Astrocyte (in vitro differentiated cells and primary cell): ENCODE results near the gene SART3.

Source experiments
- EZH2 ChIP-seq: IDR thresholded peaks from 2 replicates; pipeline ENCODE4 v1.6.1; 2012; ENCODE audit warnings: mild to moderate bottlenecking, low read length, inconsistent platforms; ENCODE audit not compliant: insufficient read depth
- TF ChIP-seq, protein P1 (sequence below): IDR thresholded peaks from 2 replicates; pipeline ENCODE4 v1.5.1; 2011; ENCODE audit warnings: low read depth, mild to moderate bottlenecking, inconsistent platforms, low read length, moderate library complexity; ENCODE audit not compliant: insufficient read depth

- TF ChIP-seq, protein P1, sequence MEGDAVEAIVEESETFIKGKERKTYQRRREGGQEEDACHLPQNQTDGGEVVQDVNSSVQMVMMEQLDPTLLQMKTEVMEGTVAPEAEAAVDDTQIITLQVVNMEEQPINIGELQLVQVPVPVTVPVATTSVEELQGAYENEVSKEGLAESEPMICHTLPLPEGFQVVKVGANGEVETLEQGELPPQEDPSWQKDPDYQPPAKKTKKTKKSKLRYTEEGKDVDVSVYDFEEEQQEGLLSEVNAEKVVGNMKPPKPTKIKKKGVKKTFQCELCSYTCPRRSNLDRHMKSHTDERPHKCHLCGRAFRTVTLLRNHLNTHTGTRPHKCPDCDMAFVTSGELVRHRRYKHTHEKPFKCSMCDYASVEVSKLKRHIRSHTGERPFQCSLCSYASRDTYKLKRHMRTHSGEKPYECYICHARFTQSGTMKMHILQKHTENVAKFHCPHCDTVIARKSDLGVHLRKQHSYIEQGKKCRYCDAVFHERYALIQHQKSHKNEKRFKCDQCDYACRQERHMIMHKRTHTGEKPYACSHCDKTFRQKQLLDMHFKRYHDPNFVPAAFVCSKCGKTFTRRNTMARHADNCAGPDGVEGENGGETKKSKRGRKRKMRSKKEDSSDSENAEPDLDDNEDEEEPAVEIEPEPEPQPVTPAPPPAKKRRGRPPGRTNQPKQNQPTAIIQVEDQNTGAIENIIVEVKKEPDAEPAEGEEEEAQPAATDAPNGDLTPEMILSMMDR, result no peak
- no peak for TF ChIP-seq EZH2
These were observed 30.8 kb downstream of the SART3 start for GRCh38 chr12:108530161-108530560.
